Activated CD8-positive, alpha-beta memory T cell treated with anti-CD3 and anti-CD28 coated beads, Interleukin-2, amount 10 ng/mL, durations not matched to agents 7 days and 5 days (primary cell): ENCODE measurements around the gene CARM1. TPM values are rescaled to one million over a fixed set of nuclear protein-coding genes. Genes with fewer than 3 reads are reported as not detected.
A peak's percentile ranks its signal among the peaks of the same experiment; 100 is the strongest.
"Not testable (repeated sequence)": the region's sequence is repeated elsewhere in the genome, so short reads cannot be mapped to it uniquely, and the experiment has no call there.

Source experiments
- ATAC-seq: fragments of 150-1000 bp; cut with Tn5 transposase; one replicate; pipeline ENCODE4 v1.10.0; 2021; ENCODE audit warnings: moderate library complexity
- CTCF ChIA-PET: fragments of 350-600 bp; sonication (Branson Sonifier 250); formaldehyde crosslinking; loops from one replicate; lab custom pipeline; 2021; ENCODE audit warnings: antibody characterized with exemption; lab: Charles Lee
- DNase-seq: peaks from one replicate; pipeline ENCODE4 v3.0.0-alpha.2; 2020
- H3K27ac Mint-ChIP-seq: one replicate; pipeline ENCODE4 v1.8.0; 2021; ENCODE audit warnings: mild to moderate bottlenecking, mixed read lengths
- H3K27me3 Mint-ChIP-seq: one replicate; pipeline ENCODE4 v1.8.0; 2021; ENCODE audit warnings: mixed read lengths
- H3K36me3 Mint-ChIP-seq: one replicate; pipeline ENCODE4 v1.8.0; 2021; ENCODE audit warnings: mild to moderate bottlenecking, mixed read lengths
- H3K4me1 Mint-ChIP-seq: one replicate; pipeline ENCODE4 v1.8.0; 2021; ENCODE audit warnings: mixed read lengths
- H3K4me3 Mint-ChIP-seq: one replicate; pipeline ENCODE4 v1.8.0; 2021; ENCODE audit warnings: mild to moderate bottlenecking, moderate library complexity, mixed read lengths
- H3K9me3 Mint-ChIP-seq: one replicate; pipeline ENCODE4 v1.8.0; 2022; ENCODE audit warnings: low read depth, mixed read lengths
- total RNA-seq, 2 experiments: library from RNA; stranded (reverse); gene quantifications; one replicate each; pipeline ENCODE4 v1.2.3, GENCODE V29; 2021

CARM1 gene
- total RNA-seq, 2 experiments from 2014 or later = 38.5 to 48.1 TPM

GRCh38 chr19:10835754-10836478 lies 35.4 kb upstream of the CARM1 start, which contains the start of gene TMED1:
Gene TMED1, minus strand, starts transcription at chr19:10836212. Its CDS starts 21 bp downstream, at chr19:10836191.
- Mint-ChIP-seq H3K4me1 (peaks cover 18% of the 10 kb centered on the region), H3K36me3 (peaks cover 13% of the 10 kb centered on the region), H3K4me3 (peak within 1 kb of the TSS; percentile 88), H3K27ac (peak within 1 kb of the TSS; percentile 96), H3K9me3 (peaks cover 7% of the 10 kb centered on the region), H3K27me3 (no peaks in the 10 kb centered on the region)
- peak; percentile 99 for DNase-seq
- CTCF ChIA-PET = interaction anchor here (0.6 to 3.2 kb wide), 21 partner anchors 9 to 412 kb away, joined by 3 to 50 read pairs (median 4); partner anchors contain the start of genes C19orf38, CARM1, DNM2 and QTRT1
- peak; percentile 92 for ATAC-seq

- peak; percentile 41 for ATAC-seq
- Mint-ChIP-seq H3K36me3 (peaks cover 13% of the 10 kb centered on the region), H3K27ac (peak overlapping the region; percentile 96), H3K27me3 (no peaks in the 10 kb centered on the region), H3K4me3 (peak overlapping the region; percentile 88), H3K9me3 (peaks cover 7% of the 10 kb centered on the region), H3K4me1 (peaks cover 18% of the 10 kb centered on the region)
- DNase-seq = peak; percentile 93
- CTCF ChIA-PET = interaction anchor here (0.8 to 3.2 kb wide), 20 partner anchors 10 to 413 kb away, joined by 3 to 50 read pairs (median 4); partner anchors contain the start of genes C19orf38, CARM1, DNM2 and QTRT1
Observed at GRCh38 chr19:10836479-10837330, 34.6 kb upstream of the CARM1 start.

GRCh38 chr19:10837649-10838048 lies 33.7 kb upstream of the CARM1 start:
- H3K36me3 Mint-ChIP-seq = peaks cover 13% of the 10 kb centered on the region
- not testable (repeated sequence) for DNase-seq, ATAC-seq, H3K27me3 Mint-ChIP-seq, H3K9me3 Mint-ChIP-seq, H3K27ac Mint-ChIP-seq, H3K4me3 Mint-ChIP-seq
- H3K4me1 Mint-ChIP-seq = peaks cover 18% of the 10 kb centered on the region
- CTCF ChIA-PET = interaction anchor here (2.0 to 3.2 kb wide), 7 partner anchors 16 to 137 kb away, joined by 7 to 50 read pairs (median 20); partner anchors contain the start of genes DNM2 and QTRT1

GRCh38 chr19:10838377-10838776 lies 33.0 kb upstream of the CARM1 start:
- Mint-ChIP-seq H3K27ac (no peak overlapping the region), H3K36me3 (peaks cover 7% of the 10 kb centered on the region), H3K9me3 (peaks cover 7% of the 10 kb centered on the region), H3K4me1 (peaks cover 18% of the 10 kb centered on the region), H3K4me3 (no peak overlapping the region), H3K27me3 (peaks cover 3% of the 10 kb centered on the region)
- no peak for ATAC-seq
- DNase-seq = no peak
- CTCF ChIA-PET = interaction anchor here (0.9 to 2.8 kb wide), 3 partner anchors 15 to 26 kb away, joined by 4 to 15 read pairs (median 4); no protein-coding TSS in a partner anchor

GRCh38 chr19:10839114-10840050 lies 32.0 kb upstream of the CARM1 start:
- Mint-ChIP-seq H3K27ac (no peak overlapping the region), H3K4me1 (peaks cover 18% of the 10 kb centered on the region), H3K9me3 (peaks cover 7% of the 10 kb centered on the region), H3K27me3 (peaks cover 3% of the 10 kb centered on the region), H3K4me3 (no peak overlapping the region), H3K36me3 (peaks cover 7% of the 10 kb centered on the region)
- DNase-seq (no peak), ATAC-seq (no peak)
- CTCF ChIA-PET = interaction anchor here (0.9 to 2.8 kb wide), 6 partner anchors 11 to 102 kb away, joined by 3 to 15 read pairs (median 4); no protein-coding TSS in a partner anchor

GRCh38 chr19:10842788-10843187 lies 28.6 kb upstream of the CARM1 start:
- DNase-seq = no peak
- H3K36me3 Mint-ChIP-seq = peaks cover 13% of the 10 kb centered on the region
- H3K27me3 Mint-ChIP-seq = peaks cover 6% of the 10 kb centered on the region
- H3K4me1 Mint-ChIP-seq = peaks cover 14% of the 10 kb centered on the region
- peaks cover 7% of the 10 kb centered on the region for H3K9me3 Mint-ChIP-seq
- H3K27ac Mint-ChIP-seq = no peak overlapping the region
- CTCF ChIA-PET = interaction anchor here (2.5 kb wide), 1 partner anchor 21 kb away, joined by 10 read pairs; no protein-coding TSS in a partner anchor
- ATAC-seq = no peak
- H3K4me3 Mint-ChIP-seq = no peak overlapping the region

- peaks cover 13% of the 10 kb centered on the region for H3K36me3 Mint-ChIP-seq
- peaks cover 24% of the 10 kb centered on the region for H3K4me1 Mint-ChIP-seq
Observed at GRCh38 chr19:10846500-10847202, 24.7 kb upstream of the CARM1 start.

GRCh38 chr19:10848230-10848856 lies 23.0 kb upstream of the CARM1 start, which contains the start of gene C19orf38:
Gene C19orf38, plus strand, starts transcription at chr19:10848415. Its CDS starts 94 bp downstream, at chr19:10848509.
- no peak for DNase-seq
- Mint-ChIP-seq H3K4me3 (no peak within 1 kb of the TSS), H3K27ac (no peak within 1 kb of the TSS)

More at GRCh38 chr19:10846500-10847202, 24.7 kb upstream of the CARM1 start:
- ATAC-seq (peak; percentile 33), DNase-seq (peak; percentile 63)
- H3K9me3 Mint-ChIP-seq = peaks cover 7% of the 10 kb centered on the region
- no peak overlapping the region for H3K4me3 Mint-ChIP-seq
- H3K27ac Mint-ChIP-seq = peak overlapping the region; percentile 61
- H3K27me3 Mint-ChIP-seq = peaks cover 9% of the 10 kb centered on the region
- CTCF ChIA-PET = interaction anchor here (0.8 to 2.2 kb wide), 5 partner anchors 11 to 129 kb away, joined by 3 to 9 read pairs (median 4); partner anchors contain the start of genes DNM2 and TMED1

GRCh38 chr19:10850631-10851030 lies 20.7 kb upstream of the CARM1 start:
- no peak overlapping the region for H3K27ac Mint-ChIP-seq
- CTCF ChIA-PET = interaction anchor here (1.3 to 6.3 kb wide), 3 partner anchors 8 to 133 kb away, joined by 4 to 60 read pairs (median 11); partner anchors contain the start of gene DNM2
- H3K27me3 Mint-ChIP-seq = peaks cover 3% of the 10 kb centered on the region
- peaks cover 24% of the 10 kb centered on the region for H3K4me1 Mint-ChIP-seq
- ATAC-seq (no peak), DNase-seq (no peak)
- peaks cover 5% of the 10 kb centered on the region for H3K9me3 Mint-ChIP-seq
- peaks cover 9% of the 10 kb centered on the region for H3K36me3 Mint-ChIP-seq
- no peak overlapping the region for H3K4me3 Mint-ChIP-seq

More at GRCh38 chr19:10848230-10848856, 23.0 kb upstream of the CARM1 start, which contains the start of gene C19orf38:
- peaks cover 13% of the 10 kb centered on the region for H3K36me3 Mint-ChIP-seq
- peaks cover 6% of the 10 kb centered on the region for H3K27me3 Mint-ChIP-seq
- peak; percentile 27 for ATAC-seq
- CTCF ChIA-PET = interaction anchor here (0.6 to 1.4 kb wide), 5 partner anchors 12 to 149 kb away, joined by 3 to 4 read pairs (median 3); partner anchors contain the start of genes DNM2 and TMED1
- peaks cover 7% of the 10 kb centered on the region for H3K9me3 Mint-ChIP-seq
- H3K4me1 Mint-ChIP-seq = peaks cover 24% of the 10 kb centered on the region

- ATAC-seq (no peak), DNase-seq (no peak)
- Mint-ChIP-seq H3K27ac (no peak overlapping the region), H3K4me1 (peaks cover 14% of the 10 kb centered on the region), H3K9me3 (no peaks in the 10 kb centered on the region), H3K36me3 (no peaks in the 10 kb centered on the region), H3K27me3 (peaks cover 3% of the 10 kb centered on the region), H3K4me3 (no peak overlapping the region)
- CTCF ChIA-PET = interaction anchor here (1.0 to 6.3 kb wide), 4 partner anchors 14 to 24 kb away, joined by 3 to 60 read pairs (median 4); partner anchors contain the start of gene TMED1
Observed at GRCh38 chr19:10852098-10852800, 19.1 kb upstream of the CARM1 start.
